ENCODE data around the gene TUSC2.

DNA sequence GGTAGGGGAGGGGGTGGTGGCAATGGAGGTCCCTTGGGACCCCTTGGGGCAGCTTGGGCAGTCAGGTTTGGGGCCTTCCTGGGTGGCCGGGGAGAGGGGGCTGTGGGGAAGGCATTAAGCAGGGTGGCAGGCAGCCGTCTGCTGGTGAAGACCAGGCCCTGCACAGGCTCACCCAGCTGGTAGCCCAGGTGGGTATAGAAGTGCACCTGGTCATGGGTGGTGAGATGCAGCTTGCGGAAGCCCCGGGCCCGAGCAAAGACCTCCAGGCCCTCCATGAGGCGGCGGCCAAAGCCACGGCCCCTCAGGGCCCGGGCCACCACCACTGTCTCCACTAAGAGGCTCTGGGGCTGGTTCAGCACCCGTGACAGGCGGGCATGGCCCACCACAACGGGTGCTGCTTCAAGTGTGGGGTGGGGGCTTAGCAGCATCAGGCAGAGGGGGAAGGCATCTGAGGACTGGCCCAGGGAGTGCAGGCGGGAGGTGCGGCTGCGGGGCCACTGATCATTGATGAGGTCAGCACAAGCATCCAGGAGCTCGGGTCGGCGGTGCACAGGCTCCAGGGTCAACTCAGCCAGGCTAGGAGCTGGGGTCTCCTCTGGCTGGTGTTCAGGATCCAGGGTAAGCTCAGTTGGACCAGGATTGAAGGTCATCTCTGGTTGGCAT lies 31.2 kb downstream of the TUSC2 start:
- TF ChIP-seq, protein P1, sequence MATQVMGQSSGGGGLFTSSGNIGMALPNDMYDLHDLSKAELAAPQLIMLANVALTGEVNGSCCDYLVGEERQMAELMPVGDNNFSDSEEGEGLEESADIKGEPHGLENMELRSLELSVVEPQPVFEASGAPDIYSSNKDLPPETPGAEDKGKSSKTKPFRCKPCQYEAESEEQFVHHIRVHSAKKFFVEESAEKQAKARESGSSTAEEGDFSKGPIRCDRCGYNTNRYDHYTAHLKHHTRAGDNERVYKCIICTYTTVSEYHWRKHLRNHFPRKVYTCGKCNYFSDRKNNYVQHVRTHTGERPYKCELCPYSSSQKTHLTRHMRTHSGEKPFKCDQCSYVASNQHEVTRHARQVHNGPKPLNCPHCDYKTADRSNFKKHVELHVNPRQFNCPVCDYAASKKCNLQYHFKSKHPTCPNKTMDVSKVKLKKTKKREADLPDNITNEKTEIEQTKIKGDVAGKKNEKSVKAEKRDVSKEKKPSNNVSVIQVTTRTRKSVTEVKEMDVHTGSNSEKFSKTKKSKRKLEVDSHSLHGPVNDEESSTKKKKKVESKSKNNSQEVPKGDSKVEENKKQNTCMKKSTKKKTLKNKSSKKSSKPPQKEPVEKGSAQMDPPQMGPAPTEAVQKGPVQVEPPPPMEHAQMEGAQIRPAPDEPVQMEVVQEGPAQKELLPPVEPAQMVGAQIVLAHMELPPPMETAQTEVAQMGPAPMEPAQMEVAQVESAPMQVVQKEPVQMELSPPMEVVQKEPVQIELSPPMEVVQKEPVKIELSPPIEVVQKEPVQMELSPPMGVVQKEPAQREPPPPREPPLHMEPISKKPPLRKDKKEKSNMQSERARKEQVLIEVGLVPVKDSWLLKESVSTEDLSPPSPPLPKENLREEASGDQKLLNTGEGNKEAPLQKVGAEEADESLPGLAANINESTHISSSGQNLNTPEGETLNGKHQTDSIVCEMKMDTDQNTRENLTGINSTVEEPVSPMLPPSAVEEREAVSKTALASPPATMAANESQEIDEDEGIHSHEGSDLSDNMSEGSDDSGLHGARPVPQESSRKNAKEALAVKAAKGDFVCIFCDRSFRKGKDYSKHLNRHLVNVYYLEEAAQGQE (IDR thresholded peaks at IDR 0.05; ENCODE audit: insufficient read depth in 1 of 2, low read depth in 2 of 2, low read length in 2 of 2): no peak
- no peak for TF ChIP-seq POLR2AphosphoS5 (IDR thresholded peaks at IDR 0.05; ENCODE audit: low read depth, low read length)
- no peak for TF ChIP-seq SIN3A (IDR thresholded peaks at IDR 0.05; ENCODE audit: borderline replicate concordance, insufficient read depth, low read length)
